ENCODE data around the gene SH3RF3.

The SH3RF3 gene

DNA sequence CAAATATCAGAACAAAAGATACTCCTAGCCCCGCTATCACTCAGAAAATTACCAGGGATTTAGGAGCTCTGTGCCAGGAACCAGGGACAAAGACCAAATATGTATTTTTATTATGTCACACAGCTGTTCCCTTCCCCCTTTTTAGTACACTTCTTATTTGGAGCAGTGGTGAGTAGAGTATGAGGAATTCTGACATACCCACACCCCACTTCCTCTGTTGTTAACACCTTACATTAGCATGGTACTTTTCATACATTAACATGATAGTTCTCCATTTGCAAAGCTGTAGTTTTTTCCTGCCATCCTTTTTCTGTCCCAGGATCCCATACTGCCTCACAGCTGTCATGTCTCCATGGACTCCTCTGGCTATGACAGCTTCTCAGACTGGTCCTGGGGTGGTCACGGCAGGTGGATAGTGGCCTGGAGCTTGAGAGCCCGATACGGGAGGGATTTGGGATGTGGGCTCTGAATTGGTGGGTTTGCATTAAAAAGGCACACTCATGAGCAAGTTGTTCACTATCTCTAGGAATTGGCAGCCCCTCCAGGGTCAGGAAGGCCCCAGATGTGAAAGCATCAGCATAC lies 100.2 kb downstream of the SH3RF3 start:
- peaks cover 0 to 6% of the 10 kb centered on the region in 2 experiments for H3K36me3 ChIP-seq (ENCODE audit: control insufficient read depth in 1 of 2, insufficient read depth in 2 of 2, low read depth in 1 of 2, low read length in 2 of 2)
- H3K9ac ChIP-seq (ENCODE audit: low read length), result no peak overlapping the region
- no peak overlapping the region for H2BK15ac ChIP-seq (ENCODE audit: low read depth, poor library complexity, severe bottlenecking)
- WGBS, result 96% methylated on average over 4 of the region's 4 CpGs
- no peak overlapping the region for H3K18ac ChIP-seq (ENCODE audit: low read depth in 1 of 2, low read length in 2 of 2)
- no peaks in the 10 kb centered on the region for H3K9me3 ChIP-seq (ENCODE audit: control insufficient read depth, low read length)
- H2BK12ac ChIP-seq (ENCODE audit: low read length in 2 of 2), result no peak overlapping the region
- no peak overlapping the region for H3K4ac ChIP-seq (ENCODE audit: low read depth in 1 of 2, low read length in 2 of 2)
- no peak overlapping the region for H3K4me2 ChIP-seq (ENCODE audit: low read length, poor library complexity, severe bottlenecking)
- DNase-seq, result no peak
- H2AFZ ChIP-seq (ENCODE audit: low read depth, low read length), result no peak overlapping the region
- no peak overlapping the region for H2BK5ac ChIP-seq (ENCODE audit: low read depth, low read length, poor library complexity, severe bottlenecking)
- peaks cover 45% of the 10 kb centered on the region for H3K79me1 ChIP-seq (replicated peaks; ENCODE audit: low read length, poor library complexity, severe bottlenecking)
- no peak overlapping the region for H2BK120ac ChIP-seq (ENCODE audit: low read depth, low read length)
- H3K4me1 ChIP-seq (ENCODE audit: control insufficient read depth, insufficient read depth, low read depth, low read length), result peaks cover 4% of the 10 kb centered on the region
- no peak overlapping the region for H4K91ac ChIP-seq (ENCODE audit: low read length)
- no peak overlapping the region for H4K8ac ChIP-seq (ENCODE audit: low read length)
- no peak overlapping the region for H3K14ac ChIP-seq (ENCODE audit: low read length in 2 of 2)
- no peak overlapping the region for H2AK5ac ChIP-seq (ENCODE audit: low read length, severe bottlenecking)
- peaks cover 5 to 16% of the 10 kb centered on the region in 2 experiments for H3K27me3 ChIP-seq (ENCODE audit: control insufficient read depth in 1 of 2, insufficient read depth in 1 of 2, low read length in 2 of 2)
- no peak overlapping the region for H3K27ac ChIP-seq (ENCODE audit: low read length, poor library complexity, severe bottlenecking)
- H3K23ac ChIP-seq (ENCODE audit: low read length in 2 of 2), result no peak overlapping the region
- no peak overlapping the region for H3K4me3 ChIP-seq (ENCODE audit: insufficient read depth in 1 of 2, low read depth in 1 of 2, low read length in 2 of 2)

DNA sequence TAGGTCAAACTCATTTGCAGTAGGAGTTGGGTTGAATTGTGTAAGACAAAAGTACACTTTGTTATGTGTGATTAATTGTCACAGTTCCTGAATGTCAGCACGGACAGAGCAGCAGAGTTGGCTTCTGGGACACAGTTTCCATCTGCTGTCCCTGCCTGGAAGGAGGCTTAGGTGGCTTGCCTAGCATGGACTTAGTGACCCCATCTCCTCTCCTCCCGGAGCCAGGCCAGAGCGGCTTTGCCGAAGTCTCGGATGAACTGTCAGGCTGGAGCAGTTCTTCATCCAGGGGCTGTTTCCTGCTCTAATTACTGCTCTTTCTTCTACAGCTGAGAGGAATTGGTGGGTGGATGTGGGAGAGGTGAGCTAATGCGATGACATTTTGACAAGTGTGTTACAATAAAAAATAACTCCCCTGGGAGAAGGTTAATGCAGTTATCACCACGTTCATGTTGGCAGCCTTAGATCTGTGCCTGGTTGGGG lies 102.0 kb downstream of the SH3RF3 start:
- Histone ChIP-seq H3K4me3 (ENCODE audit: insufficient read depth in 1 of 2, low read depth in 1 of 2, low read length in 2 of 2) (peak overlapping the region in 1 of 2 experiments; percentile 24), H2AK5ac (ENCODE audit: low read length, severe bottlenecking) (no peak overlapping the region), H3K36me3 (ENCODE audit: control insufficient read depth in 1 of 2, insufficient read depth in 2 of 2, low read depth in 1 of 2, low read length in 2 of 2) (peaks cover 0 to 6% of the 10 kb centered on the region in 2 experiments), H2BK12ac (ENCODE audit: low read length in 2 of 2) (peak overlapping the region; percentile 88 to 90), H3K23ac (ENCODE audit: low read length in 2 of 2) (no peak overlapping the region), H2BK15ac (ENCODE audit: low read depth, poor library complexity, severe bottlenecking) (no peak overlapping the region), H3K4me1 (ENCODE audit: control insufficient read depth, insufficient read depth, low read depth, low read length) (peaks cover 4% of the 10 kb centered on the region), H3K4me2 (ENCODE audit: low read length, poor library complexity, severe bottlenecking) (no peak overlapping the region), H3K18ac (ENCODE audit: low read depth in 1 of 2, low read length in 2 of 2) (peak overlapping the region; percentile 69 to 92), H3K14ac (ENCODE audit: low read length in 2 of 2) (no peak overlapping the region), H3K27me3 (ENCODE audit: control insufficient read depth in 1 of 2, insufficient read depth in 1 of 2, low read length in 2 of 2) (peaks cover 5 to 16% of the 10 kb centered on the region in 2 experiments), H2BK5ac (ENCODE audit: low read depth, low read length, poor library complexity, severe bottlenecking) (no peak overlapping the region), H4K91ac (ENCODE audit: low read length) (peak overlapping the region; percentile 43), H3K27ac (ENCODE audit: low read length, poor library complexity, severe bottlenecking) (no peak overlapping the region), H4K8ac (ENCODE audit: low read length) (peak overlapping the region; percentile 33), H2BK120ac (ENCODE audit: low read depth, low read length) (no peak overlapping the region), H3K9me3 (ENCODE audit: control insufficient read depth, low read length) (no peaks in the 10 kb centered on the region), H3K79me1 (replicated peaks; ENCODE audit: low read length, poor library complexity, severe bottlenecking) (peaks cover 50% of the 10 kb centered on the region), H3K9ac (ENCODE audit: low read length) (peak overlapping the region; percentile 6), H3K4ac (ENCODE audit: low read depth in 1 of 2, low read length in 2 of 2) (peak overlapping the region in 1 of 2 experiments; percentile 63), H2AFZ (ENCODE audit: low read depth, low read length) (no peak overlapping the region)
- no peak for DNase-seq
- 53% methylated on average over 3 of the region's 7 CpGs for WGBS

DNA sequence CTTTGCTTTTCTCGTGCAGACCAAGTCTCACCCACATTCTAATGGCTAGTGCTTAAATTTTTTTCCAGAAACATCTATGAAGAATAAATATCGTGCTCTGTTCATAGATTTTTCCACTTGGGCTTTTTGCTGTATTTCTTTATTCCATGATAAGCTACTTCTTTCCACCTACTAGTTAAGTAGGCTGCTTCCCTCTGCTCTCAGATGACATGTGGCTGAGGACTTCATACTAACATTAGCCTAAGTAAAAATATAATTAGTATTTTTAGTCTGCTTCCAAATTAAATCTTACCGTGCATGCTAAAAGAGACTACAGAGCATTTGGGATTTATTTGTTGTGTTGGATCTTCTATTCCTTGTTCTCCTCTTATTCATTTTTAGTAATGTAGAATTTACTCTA lies 102.4 kb downstream of the SH3RF3 start:
- peaks cover 5 to 16% of the 10 kb centered on the region in 2 experiments for H3K27me3 ChIP-seq (ENCODE audit: control insufficient read depth in 1 of 2, insufficient read depth in 1 of 2, low read length in 2 of 2)
- no peak overlapping the region for H3K27ac ChIP-seq (ENCODE audit: low read length, poor library complexity, severe bottlenecking)
- H2BK15ac ChIP-seq (ENCODE audit: low read depth, poor library complexity, severe bottlenecking), result no peak overlapping the region
- no peak overlapping the region for H4K91ac ChIP-seq (ENCODE audit: low read length)
- no peak overlapping the region for H3K14ac ChIP-seq (ENCODE audit: low read length in 2 of 2)
- H3K23ac ChIP-seq (ENCODE audit: low read length in 2 of 2), result no peak overlapping the region
- peak overlapping the region in 1 of 2 experiments; percentile 24 for H3K4me3 ChIP-seq (ENCODE audit: insufficient read depth in 1 of 2, low read depth in 1 of 2, low read length in 2 of 2)
- H3K9ac ChIP-seq (ENCODE audit: low read length), result no peak overlapping the region
- peaks cover 0 to 6% of the 10 kb centered on the region in 2 experiments for H3K36me3 ChIP-seq (ENCODE audit: control insufficient read depth in 1 of 2, insufficient read depth in 2 of 2, low read depth in 1 of 2, low read length in 2 of 2)
- H3K4me2 ChIP-seq (ENCODE audit: low read length, poor library complexity, severe bottlenecking), result no peak overlapping the region
- H2AK5ac ChIP-seq (ENCODE audit: low read length, severe bottlenecking), result no peak overlapping the region
- H2BK5ac ChIP-seq (ENCODE audit: low read depth, low read length, poor library complexity, severe bottlenecking), result no peak overlapping the region
- no peak overlapping the region for H4K8ac ChIP-seq (ENCODE audit: low read length)
- H3K4me1 ChIP-seq (ENCODE audit: control insufficient read depth, insufficient read depth, low read depth, low read length), result peaks cover 4% of the 10 kb centered on the region
- H3K18ac ChIP-seq (ENCODE audit: low read depth in 1 of 2, low read length in 2 of 2), result peak overlapping the region in 1 of 2 experiments; percentile 69
- no peak overlapping the region for H2BK120ac ChIP-seq (ENCODE audit: low read depth, low read length)
- peaks cover 52% of the 10 kb centered on the region for H3K79me1 ChIP-seq (replicated peaks; ENCODE audit: low read length, poor library complexity, severe bottlenecking)
- H2BK12ac ChIP-seq (ENCODE audit: low read length in 2 of 2), result no peak overlapping the region
- WGBS, result 80% methylated on average over 1 of the region's 3 CpGs
- H2AFZ ChIP-seq (ENCODE audit: low read depth, low read length), result no peak overlapping the region
- H3K9me3 ChIP-seq (ENCODE audit: control insufficient read depth, low read length), result no peaks in the 10 kb centered on the region
- no peak overlapping the region for H3K4ac ChIP-seq (ENCODE audit: low read depth in 1 of 2, low read length in 2 of 2)
- DNase-seq, result no peak

DNA sequence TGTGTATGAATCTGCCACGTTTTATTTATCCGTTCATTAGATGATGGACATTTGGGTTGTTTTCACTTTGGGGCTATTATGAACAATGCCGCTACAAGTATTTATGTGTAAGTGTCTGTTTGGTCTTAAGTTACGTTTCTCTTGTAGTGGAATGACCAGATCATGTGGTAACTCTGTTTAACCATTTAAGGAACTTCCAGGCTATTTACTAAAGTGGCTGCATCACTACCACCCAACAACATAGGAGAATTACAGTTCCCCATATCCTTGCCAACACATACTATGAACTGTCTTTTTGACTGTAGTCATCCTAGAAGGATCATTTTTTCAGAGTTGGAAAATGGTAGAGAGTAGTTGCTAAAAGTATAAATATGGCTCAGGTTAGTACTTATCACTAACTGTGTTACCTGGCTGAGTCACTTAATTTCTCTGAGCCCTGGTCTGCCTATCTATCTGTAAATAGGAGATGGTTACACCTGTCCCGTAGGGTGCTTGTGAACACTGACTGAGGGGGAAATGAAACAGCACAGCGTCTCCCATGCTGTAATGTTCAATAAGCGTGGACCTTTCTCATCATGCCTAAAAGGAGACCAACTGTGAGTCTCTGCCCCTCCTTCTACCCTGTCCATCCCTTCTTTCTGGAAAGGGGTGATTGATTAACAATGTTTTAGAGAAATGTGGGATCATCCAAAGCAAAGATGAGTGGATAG lies 103.1 kb downstream of the SH3RF3 start:
- no peak overlapping the region for H2BK5ac ChIP-seq (ENCODE audit: low read depth, low read length, poor library complexity, severe bottlenecking)

More for the DNA sequence above, 103.1 kb downstream of the SH3RF3 start:
- H3K14ac ChIP-seq (ENCODE audit: low read length in 2 of 2), result no peak overlapping the region
- 99% methylated on average over 6 of the region's 7 CpGs for WGBS
- no peak overlapping the region for H2AK5ac ChIP-seq (ENCODE audit: low read length, severe bottlenecking)
- peaks cover 0 to 6% of the 10 kb centered on the region in 2 experiments for H3K36me3 ChIP-seq (ENCODE audit: control insufficient read depth in 1 of 2, insufficient read depth in 2 of 2, low read depth in 1 of 2, low read length in 2 of 2)
- no peak overlapping the region for H3K9ac ChIP-seq (ENCODE audit: low read length)
- H3K9me3 ChIP-seq (ENCODE audit: control insufficient read depth, low read length), result no peaks in the 10 kb centered on the region
- DNase-seq, result no peak
- H2BK15ac ChIP-seq (ENCODE audit: low read depth, poor library complexity, severe bottlenecking), result no peak overlapping the region
- no peak overlapping the region for H3K18ac ChIP-seq (ENCODE audit: low read depth in 1 of 2, low read length in 2 of 2)
- peaks cover 5 to 16% of the 10 kb centered on the region in 2 experiments for H3K27me3 ChIP-seq (ENCODE audit: control insufficient read depth in 1 of 2, insufficient read depth in 1 of 2, low read length in 2 of 2)
- no peak overlapping the region for H2BK12ac ChIP-seq (ENCODE audit: low read length in 2 of 2)
- no peak overlapping the region for H3K23ac ChIP-seq (ENCODE audit: low read length in 2 of 2)
- H3K4me1 ChIP-seq (ENCODE audit: control insufficient read depth, insufficient read depth, low read depth, low read length), result peaks cover 4% of the 10 kb centered on the region
- no peak overlapping the region for H3K27ac ChIP-seq (ENCODE audit: low read length, poor library complexity, severe bottlenecking)
- no peak overlapping the region for H3K4me2 ChIP-seq (ENCODE audit: low read length, poor library complexity, severe bottlenecking)
- no peak overlapping the region for H2AFZ ChIP-seq (ENCODE audit: low read depth, low read length)
- H3K4ac ChIP-seq (ENCODE audit: low read depth in 1 of 2, low read length in 2 of 2), result no peak overlapping the region
- H4K8ac ChIP-seq (ENCODE audit: low read length), result no peak overlapping the region
- H4K91ac ChIP-seq (ENCODE audit: low read length), result no peak overlapping the region
- H3K4me3 ChIP-seq (ENCODE audit: insufficient read depth in 1 of 2, low read depth in 1 of 2, low read length in 2 of 2), result no peak overlapping the region
- H2BK120ac ChIP-seq (ENCODE audit: low read depth, low read length), result no peak overlapping the region
- H3K79me1 ChIP-seq (replicated peaks; ENCODE audit: low read length, poor library complexity, severe bottlenecking), result peaks cover 45% of the 10 kb centered on the region

All from mesenchymal stem cell (in vitro differentiated cells and primary cell).